Natural killer cell treated with Interleukin-12 subunit alpha and Interleukin-12 subunit beta and Interleukin-15 and Interleukin-18, amount 100 ng/mL, for 72 hours (primary cell): ENCODE data around the gene DNM3. TPM values are rescaled to one million over a fixed set of nuclear protein-coding genes. Genes with fewer than 3 reads are reported as not detected.

Experiments
- ATAC-seq, 2 donors: fragments of 150-1000 bp; cut with Tn5 transposase in 1 of 2; sonication (Bioruptor Pico), chemical (Tn5 transposase) in 1 of 2; 2 replicates each; pipeline ENCODE4 v1.10.0; 2021
- DNase-seq: peaks from one replicate; pipeline ENCODE4 v3.0.0; 2022; ENCODE audit warnings: low spot score
- H3K27ac Mint-ChIP-seq, 2 donors: 1 replicate in 1 of 2; 2 replicates in 1 of 2; pipeline ENCODE4 v1.8.0; 2022; ENCODE audit warnings: mixed read lengths in 2 of 2, mild to moderate bottlenecking in 1 of 2, moderate library complexity in 1 of 2
- H3K27me3 Mint-ChIP-seq, 2 donors: 1 replicate in 1 of 2; 2 replicates in 1 of 2; pipeline ENCODE4 v1.8.0; 2022; ENCODE audit warnings: mixed read lengths in 2 of 2
- H3K36me3 Mint-ChIP-seq: one replicate; pipeline ENCODE4 v1.8.0; 2022; ENCODE audit warnings: mixed read lengths
- H3K4me1 Mint-ChIP-seq, 2 donors: 1 replicate in 1 of 2; 2 replicates in 1 of 2; pipeline ENCODE4 v1.8.0; 2022; ENCODE audit warnings: low read depth in 2 of 2, mixed read lengths in 2 of 2, mild to moderate bottlenecking in 1 of 2
- H3K4me3 Mint-ChIP-seq: one replicate; pipeline ENCODE4 v1.8.0; 2022; ENCODE audit warnings: mixed read lengths
- H3K9me3 Mint-ChIP-seq: 2 replicates; pipeline ENCODE4 v1.8.0; 2022; ENCODE audit warnings: mixed read lengths
- total RNA-seq, 2 donors: library from RNA; stranded (reverse); gene quantifications; one replicate each; pipeline ENCODE4 v1.2.3, GENCODE V29; 2022

The DNM3 gene
- total RNA-seq, 2 donors from 2014 or later = 1.5 to 3.5 TPM

- no peak for DNase-seq
- Mint-ChIP-seq H3K36me3 (no peaks in the 10 kb centered on the region), H3K27ac (no peak overlapping the region), H3K4me3 (no peak overlapping the region), H3K9me3 (no peaks in the 10 kb centered on the region), H3K4me1 (peaks cover 7 to 8% of the 10 kb centered on the region in 2 donors), H3K27me3 (peaks cover 0 to 3% of the 10 kb centered on the region in 2 donors)
- ATAC-seq = no peak
These were observed 308.0 kb downstream of the DNM3 start for GRCh38 chr1:172149346-172149745.

- no peaks in the 10 kb centered on the region for H3K36me3 Mint-ChIP-seq
- H3K4me3 Mint-ChIP-seq = peak overlapping the region; percentile 72
- peaks cover 5 to 7% of the 10 kb centered on the region in 2 donors for H3K4me1 Mint-ChIP-seq
- H3K9me3 Mint-ChIP-seq = no peaks in the 10 kb centered on the region
- DNase-seq (no peak), ATAC-seq (peak; percentile 71 to 94)
- no peaks in the 10 kb centered on the region for H3K27me3 Mint-ChIP-seq
- H3K27ac Mint-ChIP-seq = peak overlapping the region; percentile 79 to 90
These were observed 313.3 kb downstream of the DNM3 start for GRCh38 chr1:172154551-172154950.

- Mint-ChIP-seq H3K27me3 (no peaks in the 10 kb centered on the region), H3K9me3 (no peaks in the 10 kb centered on the region), H3K4me1 (peaks cover 5 to 7% of the 10 kb centered on the region in 2 donors), H3K27ac (peak overlapping the region in 1 of 2 donors; percentile 43), H3K4me3 (no peak overlapping the region), H3K36me3 (no peaks in the 10 kb centered on the region)
- DNase-seq (no peak), ATAC-seq (no peak)
These were observed 314.5 kb downstream of the DNM3 start for GRCh38 chr1:172155766-172156165.

- no peak for DNase-seq
- H3K27me3 Mint-ChIP-seq = no peaks in the 10 kb centered on the region
- no peak for ATAC-seq
- H3K4me3 Mint-ChIP-seq = no peak overlapping the region
- H3K27ac Mint-ChIP-seq = no peak overlapping the region
- H3K36me3 Mint-ChIP-seq = no peaks in the 10 kb centered on the region
- H3K9me3 Mint-ChIP-seq = no peaks in the 10 kb centered on the region
- H3K4me1 Mint-ChIP-seq = no peaks in the 10 kb centered on the region
These were observed 320.9 kb downstream of the DNM3 start for GRCh38 chr1:172162236-172162635.

GRCh38 chr1:172163498-172164215 lies 322.4 kb downstream of the DNM3 start:
- Mint-ChIP-seq H3K27ac (no peak overlapping the region), H3K36me3 (no peaks in the 10 kb centered on the region), H3K9me3 (no peaks in the 10 kb centered on the region), H3K4me3 (no peak overlapping the region), H3K27me3 (no peaks in the 10 kb centered on the region), H3K4me1 (no peaks in the 10 kb centered on the region)
- ATAC-seq = no peak
- no peak for DNase-seq

GRCh38 chr1:172165403-172165802 lies 324.1 kb downstream of the DNM3 start:
- no peaks in the 10 kb centered on the region for H3K27me3 Mint-ChIP-seq
- H3K4me3 Mint-ChIP-seq = no peak overlapping the region
- no peaks in the 10 kb centered on the region for H3K4me1 Mint-ChIP-seq
- no peaks in the 10 kb centered on the region for H3K9me3 Mint-ChIP-seq
- no peak for ATAC-seq
- H3K36me3 Mint-ChIP-seq = no peaks in the 10 kb centered on the region
- H3K27ac Mint-ChIP-seq = no peak overlapping the region
- no peak for DNase-seq

- no peak for ATAC-seq
- no peak overlapping the region for H3K4me3 Mint-ChIP-seq
- no peaks in the 10 kb centered on the region for H3K9me3 Mint-ChIP-seq
- no peaks in the 10 kb centered on the region for H3K4me1 Mint-ChIP-seq
- H3K27ac Mint-ChIP-seq = no peak overlapping the region
- DNase-seq = no peak
- peaks cover 2 to 15% of the 10 kb centered on the region in 2 donors for H3K27me3 Mint-ChIP-seq
- H3K36me3 Mint-ChIP-seq = peaks cover 7% of the 10 kb centered on the region
These were observed 326.7 kb downstream of the DNM3 start for GRCh38 chr1:172167796-172168596.

- H3K4me3 Mint-ChIP-seq = no peak overlapping the region
- peaks cover 9% of the 10 kb centered on the region for H3K36me3 Mint-ChIP-seq
- DNase-seq = no peak
- H3K9me3 Mint-ChIP-seq = no peaks in the 10 kb centered on the region
- H3K4me1 Mint-ChIP-seq = no peaks in the 10 kb centered on the region
- H3K27me3 Mint-ChIP-seq = peaks cover 4 to 18% of the 10 kb centered on the region in 2 donors
- no peak for ATAC-seq
- no peak overlapping the region for H3K27ac Mint-ChIP-seq
These were observed 327.2 kb downstream of the DNM3 start for GRCh38 chr1:172168597-172168872.

GRCh38 chr1:172169836-172170235 lies 328.5 kb downstream of the DNM3 start:
- Mint-ChIP-seq H3K4me1 (no peaks in the 10 kb centered on the region), H3K4me3 (no peak overlapping the region), H3K9me3 (no peaks in the 10 kb centered on the region), H3K36me3 (peaks cover 9% of the 10 kb centered on the region), H3K27me3 (peaks cover 6 to 18% of the 10 kb centered on the region in 2 donors), H3K27ac (no peak overlapping the region)
- DNase-seq (no peak), ATAC-seq (no peak)

GRCh38 chr1:172172352-172172831 lies 331.1 kb downstream of the DNM3 start:
- H3K27me3 Mint-ChIP-seq = peaks cover 6 to 18% of the 10 kb centered on the region in 2 donors
- ATAC-seq (no peak), DNase-seq (no peak)
- peaks cover 9% of the 10 kb centered on the region for H3K36me3 Mint-ChIP-seq
- H3K4me1 Mint-ChIP-seq = no peaks in the 10 kb centered on the region
- H3K27ac Mint-ChIP-seq = no peak overlapping the region
- no peak overlapping the region for H3K4me3 Mint-ChIP-seq
- H3K9me3 Mint-ChIP-seq = no peaks in the 10 kb centered on the region

GRCh38 chr1:172176206-172176605 lies 334.9 kb downstream of the DNM3 start:
- H3K27me3 Mint-ChIP-seq = peaks cover 6 to 18% of the 10 kb centered on the region in 2 donors
- no peak for ATAC-seq
- H3K4me1 Mint-ChIP-seq = peaks cover 8 to 11% of the 10 kb centered on the region in 2 donors
- H3K4me3 Mint-ChIP-seq = no peak overlapping the region
- H3K9me3 Mint-ChIP-seq = no peaks in the 10 kb centered on the region
- DNase-seq = no peak
- H3K27ac Mint-ChIP-seq = no peak overlapping the region
- H3K36me3 Mint-ChIP-seq = peaks cover 9% of the 10 kb centered on the region

GRCh38 chr1:172177849-172178248 lies 336.6 kb downstream of the DNM3 start:
- Mint-ChIP-seq H3K36me3 (peaks cover 4% of the 10 kb centered on the region), H3K4me1 (peaks cover 25 to 26% of the 10 kb centered on the region in 2 donors), H3K4me3 (no peak overlapping the region), H3K27ac (no peak overlapping the region), H3K9me3 (no peaks in the 10 kb centered on the region), H3K27me3 (peaks cover 4 to 5% of the 10 kb centered on the region in 2 donors)
- no peak for ATAC-seq
- no peak for DNase-seq

- no peak for DNase-seq
- ATAC-seq = no peak
- Mint-ChIP-seq H3K27me3 (peaks cover 0 to 2% of the 10 kb centered on the region in 2 donors), H3K4me3 (no peak overlapping the region), H3K9me3 (no peaks in the 10 kb centered on the region), H3K4me1 (peaks cover 26 to 27% of the 10 kb centered on the region in 2 donors), H3K36me3 (no peaks in the 10 kb centered on the region), H3K27ac (no peak overlapping the region)
These were observed 337.6 kb downstream of the DNM3 start for GRCh38 chr1:172178886-172179285.

GRCh38 chr1:172179918-172180317 lies 338.6 kb downstream of the DNM3 start:
- Mint-ChIP-seq H3K27ac (peak overlapping the region; percentile 98 to 99), H3K4me3 (no peak overlapping the region), H3K4me1 (peaks cover 30 to 31% of the 10 kb centered on the region in 2 donors), H3K9me3 (no peaks in the 10 kb centered on the region), H3K36me3 (no peaks in the 10 kb centered on the region), H3K27me3 (no peaks in the 10 kb centered on the region)
- DNase-seq = no peak
- no peak for ATAC-seq
